Left colon (tissue), 2 donors: ENCODE data around the gene RAB40C. TPM values are rescaled to one million over a fixed set of nuclear protein-coding genes. Genes with fewer than 3 reads are reported as not detected.
A peak's percentile ranks its signal among the peaks of the same experiment; 100 is the strongest.

Experiments
- ATAC-seq: fragments of 200-7000 bp; cut with Tn5 transposase; one replicate; pipeline ENCODE4 v1.9.1; 2020; ENCODE audit warnings: mild to moderate bottlenecking, moderate library complexity
- DNase-seq, 2 donors: peaks; one replicate each; pipeline ENCODE4 v3.0.0-alpha.2; 2020
- intact Hi-C, 2 donors: fragments of 100-400 bp; cut with DNase I in 1 of 2; cut with micrococcal nuclease in 1 of 2; formaldehyde crosslinking; loops; one replicate each; pipeline versions ENCODE4 v1.11.2 to v1.14.0; 2022; cut with DNase I, micrococcal nuclease
- total RNA-seq, 2 donors: library from RNA; stranded (reverse); fragmentation: NEBNext Ultra II Directional; extraction: Animal tissue kit (Norgen Biotek cat#: 25700); gene quantifications; one replicate each; pipeline ENCODE4 v1.2.1, GENCODE V29; 2021
- donor health status: DM: no; HTN: no; CAD: no.
- donor health status: DM: yes; HTN: yes; CAD: no.

RAB40C gene
- total RNA-seq, 2 donors from 2014 or later, result 38.2 to 43.4 TPM

- ATAC-seq, result no peak
- intact Hi-C loops, result no loop called here
These were observed 35.5 kb downstream of the RAB40C start for GRCh38 chr16:625117-625976.

GRCh38 chr16:625977-626765, 36.3 kb downstream of the RAB40C start:
- DNase-seq (no peak), ATAC-seq (no peak)
- intact Hi-C loops, result no loop called here

More at GRCh38 chr16:625117-625976, 35.5 kb downstream of the RAB40C start:
- no peak for DNase-seq

- intact Hi-C loops, result no loop called here
- DNase-seq (no peak), ATAC-seq (no peak)
These were observed 37.1 kb downstream of the RAB40C start for GRCh38 chr16:626787-627453.

- DNase-seq (no peak), ATAC-seq (peak; percentile 12)
- intact Hi-C loops, result no loop called here
These were observed 37.8 kb downstream of the RAB40C start for GRCh38 chr16:627454-628239.

GRCh38 chr16:628321-629061, 38.6 kb downstream of the RAB40C start:
- DNase-seq, result no peak
- no peak for ATAC-seq
- intact Hi-C loops, result no loop called here

- ATAC-seq (no peak), DNase-seq (no peak)
- intact Hi-C loops, result no loop called here
These were observed 39.4 kb downstream of the RAB40C start for GRCh38 chr16:629185-629832.

- ATAC-seq (peak; percentile 8), DNase-seq (no peak)
- intact Hi-C loops, result no loop called here
These were observed 40.0 kb downstream of the RAB40C start for GRCh38 chr16:629833-630248.

GRCh38 chr16:630249-630814, 40.5 kb downstream of the RAB40C start:
- ATAC-seq (peak; percentile 18), DNase-seq (no peak)
- intact Hi-C loops, result no loop called here

GRCh38 chr16:630815-631405, 41.0 kb downstream of the RAB40C start, which contains the start of gene WFIKKN1:
Gene WFIKKN1 (plus strand): TSS chr16:630985. CDS start chr16:631254, 269 bp downstream.
- peak in 1 of 2 donors; percentile 68 for DNase-seq

GRCh38 chr16:631808-632358, 42.0 kb downstream of the RAB40C start:
- ATAC-seq, result no peak
- no peak for DNase-seq
- intact Hi-C loops, result no loop called here

More at GRCh38 chr16:630815-631405, 41.0 kb downstream of the RAB40C start, which contains the start of gene WFIKKN1:
- peak; percentile 51 for ATAC-seq
- intact Hi-C loops, result no loop called here

- DNase-seq (no peak), ATAC-seq (no peak)
- intact Hi-C loops, result no loop called here
These were observed 42.8 kb downstream of the RAB40C start for GRCh38 chr16:632486-633335.

GRCh38 chr16:633336-634050, 43.6 kb downstream of the RAB40C start:
- no peak for DNase-seq
- no peak for ATAC-seq
- intact Hi-C loops, result no loop called here

GRCh38 chr16:634051-634670, 44.3 kb downstream of the RAB40C start:
- ATAC-seq (no peak), DNase-seq (no peak)
- intact Hi-C loops, result no loop called here

GRCh38 chr16:634996-635395, 45.1 kb downstream of the RAB40C start:
- DNase-seq (no peak), ATAC-seq (no peak)

More at GRCh38 chr16:634996-635395, 45.1 kb downstream of the RAB40C start:
- intact Hi-C loops, result no loop called here
